ENCODE data around the gene TNPO1.

Gene TNPO1

DNA sequence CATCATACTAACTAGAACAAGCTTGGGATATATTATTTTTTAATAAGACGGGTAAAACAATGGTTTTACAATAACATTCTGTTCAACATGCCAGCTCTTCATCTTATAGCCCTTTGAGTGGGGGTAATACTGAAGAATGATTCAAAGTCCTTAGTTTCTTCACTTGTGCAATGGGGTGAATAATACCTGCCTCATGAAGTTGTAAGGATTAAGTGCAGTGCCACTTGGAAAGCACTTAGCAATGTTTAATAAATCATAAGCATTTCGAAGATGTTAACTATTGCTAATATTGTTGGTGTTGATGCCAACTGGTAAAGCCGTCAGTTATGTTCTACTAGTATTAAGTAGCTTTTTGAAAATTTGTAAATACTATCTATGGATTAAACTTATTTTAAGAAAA lies 38.0 kb downstream of the TNPO1 start:
- H3K4ac ChIP-seq (ENCODE audit: low read depth, low read length) = no peak overlapping the region
- H4K8ac ChIP-seq (ENCODE audit: low read depth, low read length) = no peak overlapping the region
- no peak overlapping the region for H3K18ac ChIP-seq (ENCODE audit: low read length)
- H3K56ac ChIP-seq (ENCODE audit: low read length) = no peak overlapping the region
- H3K9ac ChIP-seq (ENCODE audit: low read length) = no peak overlapping the region
- peaks cover 1% of the 10 kb centered on the region for H3K36me3 ChIP-seq (ENCODE audit: control insufficient read depth, insufficient read depth, low read length)
- H4K5ac ChIP-seq (ENCODE audit: low read length) = no peak overlapping the region
- no peak overlapping the region for H2AK5ac ChIP-seq (ENCODE audit: low read length)
- H3K4me2 ChIP-seq (ENCODE audit: low read length) = no peak overlapping the region
- WGBS (ENCODE audit: extremely low coverage, insufficient coverage, low lambda C conversion rate) = no CpG with 5 or more reads among the region's 3 CpGs
- no peak for DNase-seq
- H3K27me3 ChIP-seq (ENCODE audit: insufficient read depth, low read length, poor library complexity) = no peaks in the 10 kb centered on the region
- no peak overlapping the region for H2BK120ac ChIP-seq (ENCODE audit: low read depth, low read length)
- peaks cover 41% of the 10 kb centered on the region for H3K79me2 ChIP-seq (ENCODE audit: control insufficient read depth, insufficient read depth, low read length)
- peaks cover 4% of the 10 kb centered on the region for H3K79me1 ChIP-seq (ENCODE audit: low read length)
- H3K4me1 ChIP-seq (ENCODE audit: control insufficient read depth, low read depth, low read length) = no peaks in the 10 kb centered on the region
- H3K27ac ChIP-seq (ENCODE audit: low read depth, low read length) = no peak overlapping the region
- H3K23ac ChIP-seq (ENCODE audit: low read length) = no peak overlapping the region
- no peak overlapping the region for H2BK15ac ChIP-seq (replicated peaks; ENCODE audit: low read depth)
- no peak overlapping the region for H3K4me3 ChIP-seq (ENCODE audit: low read length)
- H2BK5ac ChIP-seq (ENCODE audit: low read length) = no peak overlapping the region

DNA sequence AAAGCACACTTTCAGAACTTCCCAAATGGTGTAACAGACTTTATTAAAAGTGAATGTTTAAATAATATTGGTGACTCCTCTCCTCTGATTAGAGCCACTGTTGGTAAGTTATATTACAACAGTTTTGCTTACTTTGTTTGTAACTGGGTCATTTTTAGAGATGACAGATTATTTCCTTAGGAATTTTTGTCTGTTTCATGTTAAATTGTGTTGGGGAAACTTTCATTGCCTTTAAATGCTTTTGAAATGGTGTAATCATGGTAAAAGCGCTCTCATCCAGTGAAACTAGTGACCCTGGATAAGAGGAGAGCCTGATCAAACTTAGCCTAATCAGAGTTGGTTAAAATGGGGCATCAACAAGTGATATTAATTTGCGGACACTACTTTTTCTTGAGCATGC lies 39.4 kb downstream of the TNPO1 start:
- no peak overlapping the region for H3K4me3 ChIP-seq (ENCODE audit: low read length)
- no peak overlapping the region for H3K4ac ChIP-seq (ENCODE audit: low read depth, low read length)
- H3K27me3 ChIP-seq (ENCODE audit: insufficient read depth, low read length, poor library complexity) = no peaks in the 10 kb centered on the region
- no peak overlapping the region for H4K5ac ChIP-seq (ENCODE audit: low read length)
- H3K56ac ChIP-seq (ENCODE audit: low read length) = no peak overlapping the region
- H2BK15ac ChIP-seq (replicated peaks; ENCODE audit: low read depth) = no peak overlapping the region
- no peak overlapping the region for H3K4me2 ChIP-seq (ENCODE audit: low read length)
- H3K9ac ChIP-seq (ENCODE audit: low read length) = no peak overlapping the region
- peaks cover 3% of the 10 kb centered on the region for H3K36me3 ChIP-seq (ENCODE audit: control insufficient read depth, insufficient read depth, low read length)
- H3K23ac ChIP-seq (ENCODE audit: low read length) = no peak overlapping the region
- no peaks in the 10 kb centered on the region for H3K4me1 ChIP-seq (ENCODE audit: control insufficient read depth, low read depth, low read length)
- no peak overlapping the region for H2AK5ac ChIP-seq (ENCODE audit: low read length)
- no peak for DNase-seq
- H2BK5ac ChIP-seq (ENCODE audit: low read length) = no peak overlapping the region
- no peak overlapping the region for H4K8ac ChIP-seq (ENCODE audit: low read depth, low read length)
- peaks cover 6% of the 10 kb centered on the region for H3K79me1 ChIP-seq (ENCODE audit: low read length)
- WGBS (ENCODE audit: extremely low coverage, insufficient coverage, low lambda C conversion rate) = no CpG with 5 or more reads among the region's 2 CpGs
- H2BK120ac ChIP-seq (ENCODE audit: low read depth, low read length) = no peak overlapping the region
- peaks cover 34% of the 10 kb centered on the region for H3K79me2 ChIP-seq (ENCODE audit: control insufficient read depth, insufficient read depth, low read length)
- H3K18ac ChIP-seq (ENCODE audit: low read length) = no peak overlapping the region
- no peak overlapping the region for H3K27ac ChIP-seq (ENCODE audit: low read depth, low read length)

DNA sequence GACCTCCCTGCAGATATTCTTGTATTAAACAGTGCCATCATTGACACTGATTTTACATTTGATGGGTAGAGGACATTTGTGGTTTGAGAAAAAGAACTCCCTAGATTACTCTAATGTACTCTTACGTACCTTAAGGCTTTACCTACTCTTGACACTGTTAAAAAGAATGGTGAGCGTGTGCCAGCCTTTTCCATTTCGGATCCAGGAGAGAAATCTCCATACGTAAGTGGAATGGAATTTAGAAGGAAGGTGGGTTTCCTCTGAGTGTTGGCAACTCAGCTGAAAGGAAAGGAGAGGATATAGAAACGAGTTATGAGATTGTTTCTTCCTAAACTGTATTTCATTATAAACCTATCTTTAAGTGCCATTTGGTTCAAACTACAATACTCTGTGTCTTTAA lies 40.9 kb downstream of the TNPO1 start:
- DNase-seq = peak; percentile 24
- Histone ChIP-seq H3K4me1 (ENCODE audit: control insufficient read depth, low read depth, low read length) (no peaks in the 10 kb centered on the region), H3K56ac (ENCODE audit: low read length) (no peak overlapping the region), H2BK120ac (ENCODE audit: low read depth, low read length) (no peak overlapping the region), H3K36me3 (ENCODE audit: control insufficient read depth, insufficient read depth, low read length) (peaks cover 5% of the 10 kb centered on the region), H4K8ac (ENCODE audit: low read depth, low read length) (no peak overlapping the region), H3K4ac (ENCODE audit: low read depth, low read length) (no peak overlapping the region), H3K4me3 (ENCODE audit: low read length) (no peak overlapping the region), H3K79me1 (ENCODE audit: low read length) (peaks cover 9% of the 10 kb centered on the region), H3K79me2 (ENCODE audit: control insufficient read depth, insufficient read depth, low read length) (peaks cover 27% of the 10 kb centered on the region), H3K9ac (ENCODE audit: low read length) (no peak overlapping the region), H3K4me2 (ENCODE audit: low read length) (no peak overlapping the region), H3K27ac (ENCODE audit: low read depth, low read length) (no peak overlapping the region), H3K27me3 (ENCODE audit: insufficient read depth, low read length, poor library complexity) (no peaks in the 10 kb centered on the region), H2AK5ac (ENCODE audit: low read length) (no peak overlapping the region), H4K5ac (ENCODE audit: low read length) (no peak overlapping the region), H3K18ac (ENCODE audit: low read length) (no peak overlapping the region), H2BK15ac (replicated peaks; ENCODE audit: low read depth) (no peak overlapping the region), H3K23ac (ENCODE audit: low read length) (no peak overlapping the region), H2BK5ac (ENCODE audit: low read length) (no peak overlapping the region)
- WGBS (ENCODE audit: extremely low coverage, insufficient coverage, low lambda C conversion rate) = no CpG with 5 or more reads among the region's 5 CpGs

DNA sequence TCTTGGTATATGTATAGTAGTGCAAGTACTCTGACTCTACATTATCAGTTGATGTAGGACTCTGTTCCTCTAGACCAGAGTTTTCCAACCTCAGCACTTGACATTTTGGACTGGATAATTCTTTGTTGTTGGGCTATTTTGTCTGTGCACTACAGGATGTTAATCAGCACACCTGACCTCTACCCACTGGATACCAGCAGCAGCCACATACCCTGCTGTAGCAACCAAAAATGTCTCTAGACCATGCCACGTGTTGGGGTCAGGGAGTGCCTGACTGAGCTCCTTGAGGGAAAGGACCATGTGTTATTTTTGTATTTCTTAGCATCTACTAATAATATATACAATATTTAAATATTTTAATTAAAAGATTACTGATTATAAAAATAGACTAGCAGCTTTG lies 42.7 kb downstream of the TNPO1 start:
- Histone ChIP-seq H3K4me1 (ENCODE audit: control insufficient read depth, low read depth, low read length) (no peaks in the 10 kb centered on the region), H3K23ac (ENCODE audit: low read length) (no peak overlapping the region), H2BK120ac (ENCODE audit: low read depth, low read length) (no peak overlapping the region), H3K18ac (ENCODE audit: low read length) (no peak overlapping the region), H3K36me3 (ENCODE audit: control insufficient read depth, insufficient read depth, low read length) (peaks cover 5% of the 10 kb centered on the region), H3K27ac (ENCODE audit: low read depth, low read length) (no peak overlapping the region), H3K56ac (ENCODE audit: low read length) (no peak overlapping the region), H2AK5ac (ENCODE audit: low read length) (no peak overlapping the region), H3K79me1 (ENCODE audit: low read length) (peaks cover 12% of the 10 kb centered on the region), H3K4me3 (ENCODE audit: low read length) (no peak overlapping the region), H2BK5ac (ENCODE audit: low read length) (no peak overlapping the region), H3K27me3 (ENCODE audit: insufficient read depth, low read length, poor library complexity) (no peaks in the 10 kb centered on the region), H3K9ac (ENCODE audit: low read length) (no peak overlapping the region), H2BK15ac (replicated peaks; ENCODE audit: low read depth) (no peak overlapping the region), H4K8ac (ENCODE audit: low read depth, low read length) (no peak overlapping the region), H3K4ac (ENCODE audit: low read depth, low read length) (no peak overlapping the region), H3K79me2 (ENCODE audit: control insufficient read depth, insufficient read depth, low read length) (peaks cover 24% of the 10 kb centered on the region), H4K5ac (ENCODE audit: low read length) (no peak overlapping the region), H3K4me2 (ENCODE audit: low read length) (no peak overlapping the region)
- WGBS (ENCODE audit: extremely low coverage, insufficient coverage, low lambda C conversion rate) = no CpG with 5 or more reads among the region's 1 CpG
- no peak for DNase-seq

DNA sequence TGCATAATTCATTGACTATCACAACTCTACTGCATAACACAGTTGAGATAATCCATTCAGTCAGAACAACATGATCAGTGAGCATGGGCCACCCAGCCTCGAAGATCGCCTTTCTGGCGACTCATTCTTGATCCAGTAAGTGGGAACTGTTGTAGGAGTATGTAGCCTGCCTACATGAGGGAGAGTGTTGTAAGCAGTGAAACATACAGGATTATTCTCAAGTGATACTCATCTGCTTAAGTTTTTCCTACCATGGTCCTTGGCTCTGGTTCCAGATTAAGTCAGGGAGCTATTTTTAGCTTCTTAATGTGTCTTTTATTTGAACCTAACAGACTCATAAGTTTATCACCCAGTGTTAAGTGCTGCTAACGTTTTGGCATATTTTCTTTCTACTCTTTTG lies 44.0 kb downstream of the TNPO1 start:
- no peak overlapping the region for H2BK120ac ChIP-seq (ENCODE audit: low read depth, low read length)
- DNase-seq = no peak
- H3K23ac ChIP-seq (ENCODE audit: low read length) = no peak overlapping the region
- H3K56ac ChIP-seq (ENCODE audit: low read length) = no peak overlapping the region
- H3K4ac ChIP-seq (ENCODE audit: low read depth, low read length) = no peak overlapping the region
- H3K4me3 ChIP-seq (ENCODE audit: low read length) = no peak overlapping the region
- no CpG with 5 or more reads among the region's 4 CpGs for WGBS (ENCODE audit: extremely low coverage, insufficient coverage, low lambda C conversion rate)
- H3K4me1 ChIP-seq (ENCODE audit: control insufficient read depth, low read depth, low read length) = no peaks in the 10 kb centered on the region
- peaks cover 5% of the 10 kb centered on the region for H3K36me3 ChIP-seq (ENCODE audit: control insufficient read depth, insufficient read depth, low read length)
- no peak overlapping the region for H3K4me2 ChIP-seq (ENCODE audit: low read length)
- H2AK5ac ChIP-seq (ENCODE audit: low read length) = no peak overlapping the region
- H3K79me1 ChIP-seq (ENCODE audit: low read length) = peaks cover 12% of the 10 kb centered on the region
- no peak overlapping the region for H3K9ac ChIP-seq (ENCODE audit: low read length)
- no peak overlapping the region for H2BK15ac ChIP-seq (replicated peaks; ENCODE audit: low read depth)
- H3K27me3 ChIP-seq (ENCODE audit: insufficient read depth, low read length, poor library complexity) = no peaks in the 10 kb centered on the region
- H4K8ac ChIP-seq (ENCODE audit: low read depth, low read length) = no peak overlapping the region
- H3K79me2 ChIP-seq (ENCODE audit: control insufficient read depth, insufficient read depth, low read length) = peaks cover 19% of the 10 kb centered on the region
- no peak overlapping the region for H4K5ac ChIP-seq (ENCODE audit: low read length)
- no peak overlapping the region for H3K27ac ChIP-seq (ENCODE audit: low read depth, low read length)
- no peak overlapping the region for H3K18ac ChIP-seq (ENCODE audit: low read length)
- H2BK5ac ChIP-seq (ENCODE audit: low read length) = no peak overlapping the region

DNA sequence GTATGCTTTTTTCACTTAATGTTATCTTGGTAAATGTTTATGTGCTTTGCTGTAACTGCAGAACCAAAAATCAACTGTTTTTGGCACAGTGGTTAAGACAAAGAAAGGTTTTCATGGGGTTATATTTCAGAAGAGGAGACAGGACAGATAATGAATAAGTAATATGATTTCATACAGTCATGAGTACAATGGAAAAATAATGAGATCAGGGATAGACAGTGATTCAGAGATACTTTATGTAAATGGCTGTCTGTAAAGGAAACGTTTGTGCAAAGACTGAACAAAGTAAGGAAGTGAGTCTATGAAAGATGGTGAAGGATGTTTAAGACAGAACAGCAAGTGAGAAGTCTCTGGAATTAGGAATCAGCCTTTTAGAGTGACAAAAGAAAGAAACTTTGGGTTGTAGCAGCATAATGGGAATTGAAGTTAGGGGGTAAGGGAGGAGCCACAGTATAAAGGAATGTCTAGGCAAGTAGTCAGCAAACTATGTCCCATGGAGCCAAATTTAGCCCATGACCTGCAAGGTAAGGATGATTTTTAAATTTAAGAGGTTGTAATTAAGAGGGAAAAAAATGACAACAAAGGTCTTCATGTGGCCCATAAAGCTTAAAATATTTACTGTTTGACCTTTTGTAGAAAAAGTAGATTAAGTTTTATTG lies 55.0 kb downstream of the TNPO1 start:
- Histone ChIP-seq H2BK120ac (ENCODE audit: low read depth, low read length) (no peak overlapping the region), H2AK5ac (ENCODE audit: low read length) (no peak overlapping the region), H3K4me3 (ENCODE audit: low read length) (no peak overlapping the region), H3K36me3 (ENCODE audit: control insufficient read depth, insufficient read depth, low read length) (peaks cover 2% of the 10 kb centered on the region), H3K4ac (ENCODE audit: low read depth, low read length) (no peak overlapping the region), H3K27me3 (ENCODE audit: insufficient read depth, low read length, poor library complexity) (no peaks in the 10 kb centered on the region), H3K23ac (ENCODE audit: low read length) (no peak overlapping the region), H3K4me1 (ENCODE audit: control insufficient read depth, low read depth, low read length) (no peaks in the 10 kb centered on the region), H4K5ac (ENCODE audit: low read length) (no peak overlapping the region), H3K56ac (ENCODE audit: low read length) (no peak overlapping the region), H3K79me2 (ENCODE audit: control insufficient read depth, insufficient read depth, low read length) (peaks cover 3% of the 10 kb centered on the region), H3K27ac (ENCODE audit: low read depth, low read length) (no peak overlapping the region), H4K8ac (ENCODE audit: low read depth, low read length) (no peak overlapping the region), H2BK5ac (ENCODE audit: low read length) (no peak overlapping the region), H3K18ac (ENCODE audit: low read length) (no peak overlapping the region), H3K4me2 (ENCODE audit: low read length) (no peak overlapping the region), H3K9ac (ENCODE audit: low read length) (no peak overlapping the region), H2BK15ac (replicated peaks; ENCODE audit: low read depth) (no peak overlapping the region), H3K79me1 (ENCODE audit: low read length) (peaks cover 2% of the 10 kb centered on the region)
- no peak for DNase-seq
- WGBS (ENCODE audit: extremely low coverage, insufficient coverage, low lambda C conversion rate) = no CpG with 5 or more reads among the region's 1 CpG
